Measurements from ENCODE around the gene ACOT12.

- TF ChIP-seq MLX (CRISPR knock-in tag; IDR thresholded peaks at IDR 0.05) (no peak), JUN (CRISPR knock-in tag; IDR thresholded peaks at IDR 0.05) (no peak), CTCF (IDR thresholded peaks at IDR 0.05) (no peak), ZNF138 (CRISPR knock-in tag; conservative IDR thresholded peaks at IDR 0.05) (no peak), ATF3 (CRISPR knock-in tag; conservative IDR thresholded peaks at IDR 0.05) (no peak), CREM (CRISPR knock-in tag; IDR thresholded peaks at IDR 0.05) (no peak), E2F4 (CRISPR knock-in tag; IDR thresholded peaks at IDR 0.05; ENCODE audit: borderline replicate concordance, low read depth) (no peak), TP53 (CRISPR knock-in tag; IDR thresholded peaks at IDR 0.05) (no peak), ZBTB43 (CRISPR knock-in tag; IDR thresholded peaks at IDR 0.05) (no peak), ETV6 (CRISPR knock-in tag; IDR thresholded peaks at IDR 0.05) (no peak), MAX (CRISPR knock-in tag; IDR thresholded peaks at IDR 0.05) (no peak), CBFB (CRISPR knock-in tag; IDR thresholded peaks at IDR 0.05; ENCODE audit: low read depth) (no peak), GABPB1 (CRISPR knock-in tag; IDR thresholded peaks at IDR 0.05) (no peak), PRDM15 (CRISPR knock-in tag; IDR thresholded peaks at IDR 0.05) (no peak)
These were observed 107.8 kb downstream of the ACOT12 start for GRCh38 chr5:81286059-81286617.
